Measurements from ENCODE around the gene PAFAH2. TPM values are rescaled to one million over a fixed set of nuclear protein-coding genes. Genes with fewer than 3 reads are reported as not detected.

The PAFAH2 gene
- total RNA-seq, 2 donors from 2014 or later, result 4.3 to 5.5 TPM

GRCh38 chr1:26015358-26015757 is 17.5 kb upstream of the PAFAH2 start:
- Histone ChIP-seq H3K9me3 (no peaks in the 10 kb centered on the region), H3K27ac (no peak overlapping the region), H3K27me3 (no peaks in the 10 kb centered on the region), H3K4me1 (peaks cover 0 to 27% of the 10 kb centered on the region in 2 donors), H3K4me3 (no peak overlapping the region), H3K36me3 (no peaks in the 10 kb centered on the region)
- no peak for DNase-seq (ENCODE audit: low spot score)
- TF ChIP-seq CTCF (IDR thresholded peaks at IDR 0.05), result no peak

GRCh38 chr1:26014179-26014578 is 16.3 kb upstream of the PAFAH2 start:
- DNase-seq (ENCODE audit: low spot score), result no peak
- H3K27ac ChIP-seq, result no peak overlapping the region
- TF ChIP-seq CTCF (IDR thresholded peaks at IDR 0.05), result no peak
- H3K4me3 ChIP-seq, result no peak overlapping the region
- H3K27me3 ChIP-seq, result no peaks in the 10 kb centered on the region
- peaks cover 0 to 17% of the 10 kb centered on the region in 2 donors for H3K4me1 ChIP-seq
- H3K9me3 ChIP-seq, result no peaks in the 10 kb centered on the region
- no peaks in the 10 kb centered on the region for H3K36me3 ChIP-seq

- TF ChIP-seq CTCF (IDR thresholded peaks at IDR 0.05), result no peak
- no peak overlapping the region for H3K4me3 ChIP-seq
- no peak overlapping the region for H3K27ac ChIP-seq
- no peak for DNase-seq (ENCODE audit: low spot score)
- H3K9me3 ChIP-seq, result no peaks in the 10 kb centered on the region
- peaks cover 0 to 16% of the 10 kb centered on the region in 2 donors for H3K4me1 ChIP-seq
- H3K36me3 ChIP-seq, result no peaks in the 10 kb centered on the region
- no peaks in the 10 kb centered on the region for H3K27me3 ChIP-seq
Measured at GRCh38 chr1:26012864-26013263, 15.0 kb upstream of the PAFAH2 start.

- no peaks in the 10 kb centered on the region for H3K4me1 ChIP-seq
- TF ChIP-seq CTCF (IDR thresholded peaks at IDR 0.05), result no peak
- no peak overlapping the region for H3K4me3 ChIP-seq
- no peaks in the 10 kb centered on the region for H3K27me3 ChIP-seq
- H3K9me3 ChIP-seq, result no peaks in the 10 kb centered on the region
- no peak for DNase-seq (ENCODE audit: low spot score)
- no peak overlapping the region for H3K27ac ChIP-seq
- H3K36me3 ChIP-seq, result no peaks in the 10 kb centered on the region
Measured at GRCh38 chr1:26010825-26011224, 13.0 kb upstream of the PAFAH2 start.

GRCh38 chr1:26009796-26010447 is 12.1 kb upstream of the PAFAH2 start:
- Histone ChIP-seq H3K27ac (no peak overlapping the region), H3K36me3 (no peaks in the 10 kb centered on the region), H3K4me3 (no peak overlapping the region), H3K9me3 (no peaks in the 10 kb centered on the region), H3K27me3 (no peaks in the 10 kb centered on the region), H3K4me1 (peaks cover 0 to 5% of the 10 kb centered on the region in 2 donors)
- TF ChIP-seq CTCF (IDR thresholded peaks at IDR 0.05), result no peak
- no peak for DNase-seq (ENCODE audit: low spot score)

- DNase-seq (ENCODE audit: low spot score), result no peak
- H3K27ac ChIP-seq, result no peak overlapping the region
- H3K27me3 ChIP-seq, result no peaks in the 10 kb centered on the region
- no peak for TF ChIP-seq CTCF (IDR thresholded peaks at IDR 0.05)
- H3K4me1 ChIP-seq, result peaks cover 0 to 5% of the 10 kb centered on the region in 2 donors
- H3K36me3 ChIP-seq, result no peaks in the 10 kb centered on the region
- H3K4me3 ChIP-seq, result no peak overlapping the region
- no peaks in the 10 kb centered on the region for H3K9me3 ChIP-seq
Measured at GRCh38 chr1:26006710-26007109, 8.8 kb upstream of the PAFAH2 start.
